Aorta (tissue), 5 donors: ENCODE measurements around the gene HCK. TPM values are rescaled to one million over a fixed set of nuclear protein-coding genes. Genes with fewer than 3 reads are reported as not detected.
"Not testable (repeated sequence)": the region's sequence is repeated elsewhere in the genome, so short reads cannot be mapped to it uniquely, and the experiment has no call there.

Source experiments
- ATAC-seq: fragments of 200-7000 bp; cut with Tn5 transposase; one replicate; pipeline ENCODE4 v1.9.1; 2022; ENCODE audit warnings: moderate library complexity; ENCODE audit not compliant: low FRiP score
- DNase-seq, 2 donors: peaks; one replicate each; pipeline ENCODE4 v3.0.0-alpha.2; 2020
- H3K27ac ChIP-seq, 2 donors: one replicate each; pipeline ENCODE4 v1.5.1; 2013; ENCODE audit warnings: low read length in 2 of 2, mild to moderate bottlenecking in 2 of 2, moderate library complexity in 2 of 2, control low read depth in 1 of 2, inconsistent platforms in 1 of 2, low read depth in 1 of 2
- H3K27me3 ChIP-seq, 2 donors: one replicate each; pipeline ENCODE4 v1.6.1; 2013; ENCODE audit warnings: control low read depth in 1 of 2, low read length in 1 of 2, mild to moderate bottlenecking in 1 of 2, moderate library complexity in 1 of 2; ENCODE audit not compliant: insufficient read depth in 2 of 2, control insufficient read depth in 1 of 2
- H3K36me3 ChIP-seq, 2 donors: one replicate each; pipeline ENCODE4 v1.6.1; 2013; ENCODE audit warnings: control low read depth in 1 of 2, low read length in 1 of 2, mild to moderate bottlenecking in 1 of 2; ENCODE audit not compliant: insufficient read depth in 2 of 2, control insufficient read depth in 1 of 2
- H3K4me1 ChIP-seq, 2 donors: one replicate each; pipeline ENCODE4 v1.6.1; 2013; ENCODE audit warnings: low read length in 2 of 2, control low read depth in 1 of 2, mild to moderate bottlenecking in 1 of 2, moderate library complexity in 1 of 2; ENCODE audit not compliant: insufficient read depth in 2 of 2, control insufficient read depth in 1 of 2
- H3K4me3 ChIP-seq, 2 donors: one replicate each; pipeline ENCODE4 v1.5.1; 2013; ENCODE audit warnings: low read length in 2 of 2, control low read depth in 1 of 2, mild to moderate bottlenecking in 1 of 2
- H3K9me3 ChIP-seq: one replicate; pipeline ENCODE4 v1.6.1; 2013; ENCODE audit warnings: mild to moderate bottlenecking, low read length; ENCODE audit not compliant: control insufficient read depth
- WGBS, 2 donors: extraction: QIAGEN DNeasy Blood & Tissue Kit; methylation state at CpG; one replicate each; pipeline ENCODE4 v1.1.7; 2013; 5-methylcytosine and 5-hydroxymethylcytosine counted together
- intact Hi-C, 2 donors: fragments of 100-400 bp; cut with DNase I; formaldehyde crosslinking; loops; one replicate each; pipeline versions ENCODE4 v1.14.2 to v1.15.0; 2022
- polyA plus RNA-seq, 2 donors: library from polyadenylated mRNA; stranded (reverse); fragments of 200-250 nt; gene quantifications; one replicate each; pipeline ENCODE4 v1.2.3, GENCODE V29; 2013
- total RNA-seq, 2 donors: library from RNA; stranded (reverse); fragmentation: NEBNext Ultra II Directional; extraction: Animal tissue kit (Norgen Biotek cat#: 25700); gene quantifications; one replicate each; pipeline ENCODE4 v1.2.1, GENCODE V29; 2021
- donor health status: healthy with polysubstance abuse.
- donor health status: Bipolar disorder and iron deficiency.
- donor health status: DM: no; HTN: no; CAD: no.
- donor health status: DM: no; HTN: no; CAD: no.
- donor health status: DM: yes; HTN: yes; CAD: no.

The HCK gene
- total and polyA plus RNA-seq, 4 donors = 4.0 to 28.6 (median 20.3) TPM

- no peak for ATAC-seq
- no peak overlapping the region for H3K27ac ChIP-seq
- H3K4me1 ChIP-seq = no peaks in the 10 kb centered on the region
- no peak for DNase-seq
- H3K36me3 ChIP-seq = no peaks in the 10 kb centered on the region
- no peak overlapping the region for H3K4me3 ChIP-seq
- WGBS, 2 donors = 88 to 89% methylated on average over 6 of the region's 6 CpGs
- no peaks in the 10 kb centered on the region for H3K9me3 ChIP-seq
- H3K27me3 ChIP-seq = peaks cover 0 to 2% of the 10 kb centered on the region in 2 donors
- intact Hi-C loops = no loop called here
Measured at GRCh38 chr20:32024683-32025295, 27.3 kb upstream of the HCK start.

GRCh38 chr20:32027643-32028042 lies 24.4 kb upstream of the HCK start:
- no peaks in the 10 kb centered on the region for H3K9me3 ChIP-seq
- no peaks in the 10 kb centered on the region for H3K36me3 ChIP-seq
- no peak overlapping the region for H3K4me3 ChIP-seq
- H3K4me1 ChIP-seq = no peaks in the 10 kb centered on the region
- 94 to 97% methylated on average over 3 of the region's 3 CpGs for WGBS, 2 donors
- intact Hi-C loops = no loop called here
- DNase-seq (no peak), ATAC-seq (no peak)
- no peaks in the 10 kb centered on the region for H3K27me3 ChIP-seq
- H3K27ac ChIP-seq = no peak overlapping the region

DNA sequence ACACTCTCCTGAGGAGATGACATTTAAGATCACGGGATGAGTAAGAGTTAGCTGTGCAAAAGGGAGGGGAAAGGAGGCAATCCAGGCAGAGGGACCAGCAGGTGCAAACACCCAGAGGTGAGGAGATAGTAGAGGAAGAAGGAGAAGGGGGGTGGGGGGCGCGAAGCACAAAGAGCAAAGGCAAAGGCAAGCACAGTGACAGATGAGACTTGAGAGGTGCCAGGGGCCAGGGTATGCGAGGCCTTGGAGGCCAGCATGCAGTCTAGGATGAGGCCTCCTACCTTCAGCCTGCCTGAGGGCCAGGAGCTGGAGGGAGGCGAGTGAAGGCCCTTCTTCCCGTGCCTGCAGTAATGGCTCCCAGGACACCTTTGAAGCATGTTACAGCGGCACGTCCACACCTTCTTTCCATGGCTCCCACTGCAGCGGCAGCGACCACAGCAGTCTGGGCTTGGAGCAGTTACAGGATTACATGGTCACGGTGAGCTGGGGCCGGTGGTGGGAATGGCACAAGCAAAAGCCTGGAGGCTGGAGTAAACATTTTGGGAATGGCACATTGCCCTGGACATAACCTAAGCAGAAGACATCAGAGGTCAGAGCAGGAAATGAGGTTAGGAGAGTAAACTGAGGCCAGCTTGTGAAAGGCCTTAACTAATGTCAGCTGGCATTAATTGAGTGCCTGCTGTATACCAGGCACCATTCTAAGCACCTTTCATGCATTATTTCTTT lies 23.2 kb upstream of the HCK start:
- Histone ChIP-seq H3K4me3 (no peak overlapping the region), H3K27ac (no peak overlapping the region), H3K9me3 (no peaks in the 10 kb centered on the region), H3K27me3 (no peaks in the 10 kb centered on the region), H3K36me3 (no peaks in the 10 kb centered on the region), H3K4me1 (no peaks in the 10 kb centered on the region)
- WGBS, 2 donors = 56 to 60% methylated on average over 12 of the region's 12 CpGs
- DNase-seq (no peak), ATAC-seq (no peak)
- intact Hi-C loops = no loop called here

DNA sequence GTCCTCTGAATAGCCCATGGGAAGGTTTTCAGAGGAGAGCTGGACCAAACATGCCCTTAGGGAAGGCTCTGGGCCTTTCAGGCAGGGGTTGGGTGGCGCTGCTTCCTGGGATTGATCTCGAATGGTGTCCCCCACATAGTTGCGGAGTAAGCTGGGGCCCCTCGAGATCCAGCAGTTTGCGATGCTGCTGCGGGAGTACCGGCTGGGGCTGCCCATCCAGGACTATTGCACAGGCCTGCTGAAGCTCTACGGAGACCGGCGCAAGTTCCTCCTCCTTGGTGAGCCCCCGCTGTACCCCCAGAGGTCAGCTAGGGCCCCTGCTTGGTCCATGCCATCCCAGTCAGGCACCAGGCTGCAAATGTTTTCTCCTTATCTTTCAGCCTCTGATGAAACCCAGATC lies 22.5 kb upstream of the HCK start:
- intact Hi-C loops = no loop called here
- no peaks in the 10 kb centered on the region for H3K36me3 ChIP-seq
- no peak overlapping the region for H3K27ac ChIP-seq
- no peak overlapping the region for H3K4me3 ChIP-seq
- no peaks in the 10 kb centered on the region for H3K27me3 ChIP-seq
- DNase-seq (peak in 1 of 2 donors; percentile 47), ATAC-seq (no peak)
- WGBS, 2 donors = 93 to 96% methylated on average over 11 of the region's 11 CpGs
- H3K4me1 ChIP-seq = no peaks in the 10 kb centered on the region
- no peaks in the 10 kb centered on the region for H3K9me3 ChIP-seq

- intact Hi-C loops = loop anchor here (1.0 to 10.0 kb wide), 5 partner anchors 76 to 209 kb away; partner anchors contain the start of gene PDRG1 (in 1 of the 2)
- ATAC-seq (peak; percentile 85), DNase-seq (peak; percentile 86 to 93)
- H3K4me1 ChIP-seq = no peaks in the 10 kb centered on the region
- H3K27me3 ChIP-seq = no peaks in the 10 kb centered on the region
- H3K9me3 ChIP-seq = no peaks in the 10 kb centered on the region
- H3K27ac ChIP-seq = no peak overlapping the region
- H3K4me3 ChIP-seq = no peak overlapping the region
- no peaks in the 10 kb centered on the region for H3K36me3 ChIP-seq
- 10 to 11% methylated on average over 59 of the region's 59 CpGs for WGBS, 2 donors
Measured at GRCh38 chr20:32031007-32031958, 20.8 kb upstream of the HCK start.

DNA sequence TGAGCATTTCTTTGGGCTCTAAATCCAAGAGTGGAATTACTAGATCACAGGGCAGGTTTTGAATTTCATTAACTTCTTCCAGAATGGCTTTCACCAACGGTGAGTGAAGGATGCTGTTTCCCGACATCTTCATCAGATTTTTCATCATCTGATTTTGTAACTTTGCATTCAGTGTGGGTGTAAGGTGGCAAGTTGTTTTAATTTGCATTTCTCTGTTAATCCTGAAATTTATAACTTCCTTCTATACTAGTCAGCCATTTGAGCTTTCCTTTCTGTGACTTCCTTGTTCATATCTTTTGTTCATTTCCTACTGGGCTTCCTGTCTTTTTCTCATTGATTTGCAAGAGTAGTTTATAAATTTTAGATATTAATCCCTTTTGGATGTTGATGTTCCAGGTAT lies 18.7 kb upstream of the HCK start:
- Histone ChIP-seq H3K4me1 (no peaks in the 10 kb centered on the region), H3K4me3 (no peak overlapping the region), H3K36me3 (no peaks in the 10 kb centered on the region), H3K9me3 (peaks cover 2% of the 10 kb centered on the region), H3K27me3 (no peaks in the 10 kb centered on the region), H3K27ac (no peak overlapping the region)
- WGBS, 2 donors = 73 to 76% methylated on average over 2 of the region's 2 CpGs
- DNase-seq (no peak), ATAC-seq (no peak)
- intact Hi-C loops = loop anchor here (5.0 to 10.0 kb wide), 4 partner anchors 79 to 211 kb away; partner anchors contain the start of gene PDRG1 (in 1 of the 2)

- not testable (repeated sequence) for H3K27me3 ChIP-seq, H3K4me1 ChIP-seq, H3K36me3 ChIP-seq, H3K27ac ChIP-seq, ATAC-seq, DNase-seq, H3K4me3 ChIP-seq, H3K9me3 ChIP-seq
- intact Hi-C loops = loop anchor here (5.0 to 10.0 kb wide), 4 partner anchors 79 to 211 kb away; partner anchors contain the start of gene PDRG1 (in 1 of the 2)
- WGBS, 2 donors = 82 to 87% methylated on average over 3 of the region's 3 CpGs
Measured at GRCh38 chr20:32033721-32034120, 18.3 kb upstream of the HCK start.

- peak; percentile 51 for DNase-seq
- intact Hi-C loops = loop anchor here (5.0 to 10.0 kb wide), 4 partner anchors 80 to 213 kb away; partner anchors contain the start of gene PDRG1 (in 1 of the 2)
- no peaks in the 10 kb centered on the region for H3K27me3 ChIP-seq
- no peak overlapping the region for H3K4me3 ChIP-seq
- H3K36me3 ChIP-seq = no peaks in the 10 kb centered on the region
- 42 to 47% methylated on average over 9 of the region's 9 CpGs for WGBS, 2 donors
- ATAC-seq = no peak
- no peaks in the 10 kb centered on the region for H3K4me1 ChIP-seq
- peaks cover 2% of the 10 kb centered on the region for H3K9me3 ChIP-seq
- H3K27ac ChIP-seq = no peak overlapping the region
Measured at GRCh38 chr20:32034581-32035425, 17.2 kb upstream of the HCK start.
